IPS-15b (cell line): ENCODE results near the gene H2BW2.
"Not testable (repeated sequence)": the region's sequence is repeated elsewhere in the genome, so short reads cannot be mapped to it uniquely, and the experiment has no call there.

Experiments used
- H3K27me3 ChIP-seq: one replicate; pipeline ENCODE4 v1.6.1; 2013; ENCODE audit warnings: low read length; ENCODE audit not compliant: control insufficient read depth, insufficient read depth
- H3K36me3 ChIP-seq: one replicate; pipeline ENCODE4 v1.6.1; 2013; ENCODE audit warnings: low read length; ENCODE audit not compliant: control insufficient read depth, insufficient read depth
- H3K4me1 ChIP-seq: one replicate; pipeline ENCODE4 v1.6.1; 2013; ENCODE audit warnings: mild to moderate bottlenecking, low read length; ENCODE audit not compliant: control insufficient read depth, insufficient read depth
- H3K4me3 ChIP-seq: one replicate; pipeline ENCODE4 v1.5.1; 2013; ENCODE audit warnings: low read depth, low read length
- H3K9ac ChIP-seq: one replicate; pipeline ENCODE4 v1.6.1; 2013; ENCODE audit warnings: low read depth, mild to moderate bottlenecking, low read length
- H3K9me3 ChIP-seq: one replicate; pipeline ENCODE4 v1.6.1; 2013; ENCODE audit warnings: mild to moderate bottlenecking, low read length; ENCODE audit not compliant: control insufficient read depth, insufficient read depth

The H2BW2 gene

GRCh38 chrX:104075778-104076445 is 36.2 kb downstream of the H2BW2 start, which contains the start of gene TMSB15C:
TMSB15C (minus strand) TSS chrX:104076236.
- not testable (repeated sequence) for H3K4me3 ChIP-seq, H3K36me3 ChIP-seq, H3K9me3 ChIP-seq, H3K4me1 ChIP-seq, H3K9ac ChIP-seq, H3K27me3 ChIP-seq

- not testable (repeated sequence) for H3K27me3 ChIP-seq, H3K9ac ChIP-seq, H3K9me3 ChIP-seq, H3K4me3 ChIP-seq, H3K4me1 ChIP-seq, H3K36me3 ChIP-seq
These were observed 38.1 kb downstream of the H2BW2 start for GRCh38 chrX:104077854-104078253.

GRCh38 chrX:104084063-104084462 is 44.3 kb downstream of the H2BW2 start:
- Histone ChIP-seq H3K36me3 (no peaks in the 10 kb centered on the region), H3K9ac (no peak overlapping the region), H3K4me1 (no peaks in the 10 kb centered on the region), H3K27me3 (peaks cover 4% of the 10 kb centered on the region), H3K4me3 (no peak overlapping the region), H3K9me3 (no peaks in the 10 kb centered on the region)

- H3K4me1 ChIP-seq, result no peaks in the 10 kb centered on the region
- H3K4me3 ChIP-seq, result no peak overlapping the region
- H3K27me3 ChIP-seq, result peaks cover 4% of the 10 kb centered on the region
- H3K36me3 ChIP-seq, result no peaks in the 10 kb centered on the region
- no peak overlapping the region for H3K9ac ChIP-seq
- no peaks in the 10 kb centered on the region for H3K9me3 ChIP-seq
These were observed 45.0 kb downstream of the H2BW2 start for GRCh38 chrX:104084534-104085277.

- Histone ChIP-seq H3K36me3 (no peaks in the 10 kb centered on the region), H3K4me1 (no peaks in the 10 kb centered on the region), H3K9ac (no peak overlapping the region), H3K27me3 (peaks cover 4% of the 10 kb centered on the region), H3K4me3 (no peak overlapping the region), H3K9me3 (no peaks in the 10 kb centered on the region)
These were observed 45.7 kb downstream of the H2BW2 start for GRCh38 chrX:104085477-104085876.

- Histone ChIP-seq H3K27me3 (peaks cover 4% of the 10 kb centered on the region), H3K9ac (no peak overlapping the region), H3K4me1 (no peaks in the 10 kb centered on the region), H3K36me3 (no peaks in the 10 kb centered on the region), H3K4me3 (no peak overlapping the region), H3K9me3 (no peaks in the 10 kb centered on the region)
These were observed 46.2 kb downstream of the H2BW2 start for GRCh38 chrX:104085919-104086318.
